Left cardiac atrium (tissue), 4 donors: ENCODE results near the gene SOX1. TPM values are rescaled to one million over a fixed set of nuclear protein-coding genes. Genes with fewer than 3 reads are reported as not detected.
A peak's percentile ranks its signal among the peaks of the same experiment; 100 is the strongest.

Experiments used
- ATAC-seq, 2 donors: fragments of 200-7000 bp; cut with Tn5 transposase; one replicate each; pipeline ENCODE4 v1.9.1; 2020; ENCODE audit warnings: mild to moderate bottlenecking in 2 of 2, moderate library complexity in 2 of 2
- DNase-seq: peaks from one replicate; pipeline ENCODE4 v3.0.0-alpha.2; 2020
- intact Hi-C, 2 donors: fragments of 100-400 bp; cut with DNase I; formaldehyde crosslinking; loops; one replicate each; pipeline versions ENCODE4 v1.14.1 to v1.15.1; 2022 to 2023
- total RNA-seq, 2 donors: library from RNA; stranded (reverse); fragmentation: NEBNext Ultra II Directional; extraction: Animal tissue kit (Norgen Biotek cat#: 25700); gene quantifications; one replicate each; pipeline ENCODE4 v1.2.1, GENCODE V29; 2021
- donor health status: DM: no; HTN: yes; CAD: no.
- donor health status: DM: no; HTN: yes; CAD: no; lungs with severe emphysema.
- donor health status: DM: yes; HTN: yes; CAD: no.
- donor health status: Dilated cardiomyopathy.

SOX1 gene
- total RNA-seq, 2 donors from 2014 or later: not detected

DNA sequence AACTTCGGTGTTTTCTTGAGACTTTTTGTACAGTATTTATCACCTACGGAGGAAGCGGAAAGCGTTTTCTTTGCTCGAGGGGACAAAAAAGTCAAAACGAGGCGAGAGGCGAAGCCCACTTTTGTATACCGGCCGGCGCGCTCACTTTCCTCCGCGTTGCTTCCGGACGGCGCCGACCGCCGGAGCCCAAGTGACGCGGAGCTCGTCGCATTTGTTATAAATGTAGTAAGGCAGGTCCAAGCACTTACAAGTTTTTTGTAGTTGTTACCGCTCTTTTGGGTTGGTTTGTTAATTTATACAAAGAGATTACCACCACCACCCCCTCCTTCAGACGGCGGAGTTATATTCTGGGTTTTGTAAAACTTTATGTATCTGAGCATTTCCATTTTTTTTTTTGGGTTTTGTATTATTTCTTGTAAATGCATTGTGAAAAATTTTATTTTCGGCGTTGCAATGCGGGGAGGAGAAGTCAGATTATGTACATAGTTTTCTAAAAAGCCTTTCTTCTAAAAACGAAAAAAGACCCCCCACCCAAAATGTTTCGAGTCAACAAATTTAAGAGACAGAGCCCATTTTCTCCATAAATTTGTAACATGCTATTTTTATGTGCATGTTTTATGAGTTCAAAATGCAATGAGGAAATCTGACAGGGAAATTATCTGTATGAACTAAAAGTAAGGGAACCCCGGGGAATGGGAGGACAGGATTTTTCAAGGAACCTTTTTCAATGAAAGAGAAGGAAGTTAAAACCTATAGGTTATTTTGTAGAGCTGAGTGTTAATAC lies 2.3 kb downstream of the SOX1 start:
- intact Hi-C loops: no loop called here
- no peak for DNase-seq
- ATAC-seq: no peak

DNA sequence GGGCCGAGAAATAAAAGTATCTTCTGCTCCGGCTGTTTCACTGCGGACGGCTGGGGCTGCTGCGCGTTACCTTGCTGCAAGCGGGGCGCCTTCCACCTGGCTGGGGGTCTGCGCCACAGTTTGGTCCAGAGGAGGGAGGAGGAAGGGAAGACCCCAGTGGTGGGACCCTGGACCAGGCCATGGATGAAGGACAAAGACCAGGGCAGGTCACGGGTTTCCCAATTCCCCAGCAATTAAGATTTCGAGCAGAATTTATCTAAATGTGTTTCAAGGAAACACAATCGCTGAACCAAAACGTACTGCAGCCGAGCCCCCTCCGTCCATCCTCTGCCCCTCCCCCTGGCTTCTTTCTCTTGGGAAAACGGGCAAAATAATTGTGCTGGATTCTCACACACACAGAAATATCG lies 2.9 kb downstream of the SOX1 start:
- DNase-seq (no peak), ATAC-seq (no peak)
- intact Hi-C loops: no loop called here

DNA sequence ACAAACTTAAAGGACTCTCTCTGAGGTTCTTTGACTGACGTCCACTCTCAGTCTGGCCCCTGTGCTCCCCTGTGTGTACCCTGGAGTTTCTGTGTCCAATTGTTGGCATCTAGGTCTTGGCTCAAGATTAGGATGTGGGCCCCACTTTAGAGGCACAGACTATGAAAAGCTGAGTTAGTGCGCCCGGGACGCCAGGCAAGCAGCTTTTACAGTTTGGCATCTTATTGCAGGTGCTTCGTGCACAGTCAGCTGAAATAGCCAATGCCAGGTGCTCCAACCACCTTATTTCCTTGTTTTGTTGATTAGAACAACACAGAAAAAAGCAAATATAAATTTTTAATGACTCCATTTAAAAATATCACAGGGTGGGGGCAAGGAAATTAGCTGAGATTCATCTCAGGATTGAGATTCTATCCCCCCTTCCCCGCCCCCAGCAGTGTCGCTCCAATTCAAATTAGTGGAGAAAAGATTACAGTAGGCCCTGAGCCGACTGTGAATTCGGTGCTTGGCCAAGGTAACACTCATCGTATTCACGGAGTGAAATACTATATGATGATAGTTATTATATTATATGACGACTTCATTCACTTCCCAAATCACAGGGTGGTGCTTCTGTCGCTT lies 4.3 kb downstream of the SOX1 start:
- intact Hi-C loops: no loop called here
- no peak for DNase-seq
- ATAC-seq: no peak

DNA sequence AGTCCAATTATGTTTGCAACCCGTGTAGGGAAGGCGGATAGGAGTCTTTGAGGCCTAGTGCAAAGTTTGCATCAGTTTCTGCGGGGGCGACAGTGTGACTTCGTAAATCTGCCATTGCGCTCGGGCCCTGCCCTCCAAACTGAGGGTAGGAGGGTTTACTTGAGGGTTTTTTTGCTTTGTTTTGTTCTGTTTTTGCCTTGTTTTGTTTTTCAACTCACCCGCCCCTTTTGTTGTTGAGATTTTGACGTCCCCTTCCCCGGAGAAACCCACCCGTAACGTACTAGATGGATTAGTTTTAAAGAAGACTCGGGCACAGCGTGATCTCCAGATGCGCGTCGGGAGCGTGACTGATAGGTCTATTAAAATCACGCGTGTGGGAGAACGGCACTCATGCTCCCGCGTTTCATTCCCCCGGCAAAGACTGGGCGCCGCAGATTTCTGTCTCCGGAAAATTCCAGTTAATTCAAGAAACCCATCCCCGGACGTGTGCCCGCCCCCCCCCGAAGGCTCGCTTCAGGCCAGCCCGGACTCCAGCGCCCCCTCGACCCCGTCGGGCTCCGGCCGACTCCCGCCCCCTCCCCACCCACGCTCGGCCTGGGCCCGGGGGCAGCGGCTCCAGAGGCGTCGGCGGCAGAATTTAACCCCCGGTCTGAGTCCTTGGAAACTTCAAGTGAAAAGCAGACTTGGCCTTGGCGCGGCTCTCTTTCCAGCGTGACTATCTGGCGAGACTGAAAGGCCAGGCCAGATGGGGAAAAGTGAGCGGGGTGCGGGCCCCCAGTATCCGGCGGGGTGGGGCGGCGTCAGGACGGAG lies 5.0 kb downstream of the SOX1 start:
- ATAC-seq (no peak), DNase-seq (no peak)
- intact Hi-C loops: no loop called here

DNA sequence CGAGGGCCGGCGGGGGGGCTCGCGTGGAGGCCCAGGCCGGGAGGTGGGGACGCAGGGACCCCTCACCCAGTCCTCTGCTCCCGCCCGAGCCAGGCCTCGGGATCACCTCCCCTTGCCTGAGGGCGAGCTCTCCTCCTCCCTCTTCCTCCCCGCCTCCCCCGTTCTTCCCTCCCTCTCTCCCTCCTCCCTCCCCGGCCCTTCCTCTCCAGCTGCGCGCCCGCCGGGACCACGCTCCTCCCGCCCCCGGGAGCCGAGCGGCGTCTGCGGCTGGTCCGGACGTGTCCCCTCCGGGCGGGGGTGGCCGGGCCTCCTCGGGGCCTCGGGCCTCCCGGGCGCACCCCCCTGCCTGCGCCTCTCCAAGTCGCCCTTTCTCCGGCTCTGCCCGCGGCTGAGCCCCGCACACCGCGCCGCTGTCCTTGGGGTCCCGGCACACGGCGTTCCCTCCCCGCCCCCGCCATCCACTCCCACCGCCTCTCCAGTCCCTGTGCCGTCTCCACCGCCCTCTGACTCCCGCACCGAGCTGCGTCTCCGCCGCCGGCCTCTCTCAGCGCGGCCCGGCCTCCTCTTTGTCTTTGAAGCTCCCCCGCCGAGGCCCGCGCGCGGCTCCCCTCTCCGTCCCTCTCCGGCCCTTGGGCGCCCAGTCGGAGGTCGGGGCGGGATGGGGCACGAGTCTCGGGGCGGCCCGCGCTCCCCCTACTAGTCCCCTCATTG lies 5.7 kb downstream of the SOX1 start:
- intact Hi-C loops: no loop called here
- ATAC-seq (peak in 1 of 2 donors; percentile 34), DNase-seq (no peak)

DNA sequence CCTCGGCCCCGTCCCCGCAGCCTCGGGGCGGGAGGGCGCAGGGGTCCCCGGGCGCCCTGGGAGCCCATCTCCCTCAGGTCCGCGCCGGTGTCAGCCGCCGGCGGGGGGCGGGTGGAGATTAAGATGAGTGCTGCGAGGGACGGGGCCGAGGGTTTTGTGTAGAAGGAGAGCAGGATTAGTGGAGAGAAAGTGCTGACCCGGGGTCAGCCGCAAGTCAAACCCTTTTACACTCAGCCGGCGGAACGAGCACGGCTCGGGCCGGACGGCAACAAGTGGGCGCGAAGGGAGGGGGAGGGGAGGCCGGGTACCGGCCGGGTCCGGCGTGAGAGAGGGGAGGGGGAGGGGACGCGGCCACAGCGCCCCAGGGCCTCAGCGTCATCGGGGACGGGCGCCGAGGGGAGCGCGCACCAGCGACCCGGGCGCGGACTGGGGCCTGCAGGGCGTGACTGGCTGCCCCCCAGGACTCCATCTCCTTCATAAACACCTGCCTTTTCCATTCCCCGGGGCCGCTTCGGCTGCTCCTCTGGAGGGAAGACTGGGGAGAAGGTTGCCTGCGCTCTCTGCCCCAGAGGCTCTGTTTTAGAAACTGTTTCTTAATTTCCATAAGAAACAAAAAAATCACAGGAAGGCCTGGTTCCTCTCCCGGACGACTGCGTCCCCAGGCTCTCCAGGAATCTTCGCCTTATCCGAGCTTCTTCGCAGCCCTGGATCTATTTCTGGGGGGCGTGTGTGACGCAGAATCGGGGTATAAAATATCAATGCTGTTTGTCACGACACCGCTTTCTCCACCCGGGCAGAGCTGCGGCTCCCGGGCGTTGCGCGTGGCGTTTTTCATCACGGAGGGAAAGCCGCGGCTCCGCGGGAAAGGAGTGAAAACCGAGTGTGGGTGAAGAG lies 6.5 kb downstream of the SOX1 start:
- DNase-seq: no peak
- no peak for ATAC-seq
- intact Hi-C loops: no loop called here

DNA sequence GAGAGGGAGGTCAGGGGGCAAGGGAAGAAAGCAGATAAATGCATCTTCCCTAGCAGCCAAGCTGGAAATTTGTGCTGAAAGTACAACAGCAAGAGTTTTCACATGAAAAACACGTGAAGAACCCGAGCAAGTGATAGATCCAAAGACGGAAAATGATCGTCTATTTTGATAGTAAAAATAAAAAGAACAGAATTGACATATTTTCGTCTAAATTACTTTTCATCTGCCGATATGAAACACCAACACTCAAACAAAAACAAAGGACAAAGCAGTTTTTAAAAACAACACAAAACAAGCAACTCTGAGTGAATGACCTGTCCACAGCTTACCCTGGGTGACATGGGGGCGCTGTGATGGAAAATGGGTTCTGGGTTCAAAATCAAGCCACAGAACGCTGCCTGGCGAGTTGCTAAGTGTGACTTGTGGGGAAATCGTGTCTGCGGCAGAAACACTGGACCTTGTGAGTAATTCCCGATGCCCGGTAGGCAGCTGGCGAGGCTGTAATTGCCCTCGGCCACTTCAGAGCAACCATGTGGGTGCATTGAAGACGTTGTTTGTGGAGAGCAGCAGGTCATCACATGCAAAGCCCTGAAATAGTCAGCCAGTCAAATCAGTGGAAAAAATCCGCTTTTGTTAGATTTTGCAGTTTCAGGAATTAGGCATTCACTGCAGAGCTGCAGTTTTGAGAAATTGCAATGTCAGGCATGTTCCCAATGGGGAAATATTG lies 7.4 kb downstream of the SOX1 start:
- ATAC-seq: no peak
- DNase-seq: no peak
- intact Hi-C loops: no loop called here

DNA sequence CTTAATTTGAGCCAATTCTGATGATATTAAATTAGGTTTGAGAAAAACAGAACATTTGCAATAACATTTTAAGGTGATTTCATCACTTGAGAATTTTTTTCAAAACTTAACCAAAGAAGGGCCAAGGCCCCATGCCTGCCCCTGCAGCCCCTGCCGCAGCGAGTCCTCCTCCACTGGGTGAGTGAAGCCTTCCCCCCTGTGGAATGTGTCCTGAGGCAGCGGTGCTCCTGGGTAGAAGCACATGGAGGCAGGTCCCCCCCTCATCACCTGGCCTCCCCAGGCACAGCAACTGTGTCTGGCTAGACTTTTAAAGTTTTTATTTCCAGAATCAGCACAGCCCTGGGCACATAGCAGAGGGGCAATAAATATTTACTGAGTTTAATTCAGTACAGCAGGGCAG lies 10.8 kb downstream of the SOX1 start:
- no peak for DNase-seq
- intact Hi-C loops: no loop called here
- no peak for ATAC-seq

DNA sequence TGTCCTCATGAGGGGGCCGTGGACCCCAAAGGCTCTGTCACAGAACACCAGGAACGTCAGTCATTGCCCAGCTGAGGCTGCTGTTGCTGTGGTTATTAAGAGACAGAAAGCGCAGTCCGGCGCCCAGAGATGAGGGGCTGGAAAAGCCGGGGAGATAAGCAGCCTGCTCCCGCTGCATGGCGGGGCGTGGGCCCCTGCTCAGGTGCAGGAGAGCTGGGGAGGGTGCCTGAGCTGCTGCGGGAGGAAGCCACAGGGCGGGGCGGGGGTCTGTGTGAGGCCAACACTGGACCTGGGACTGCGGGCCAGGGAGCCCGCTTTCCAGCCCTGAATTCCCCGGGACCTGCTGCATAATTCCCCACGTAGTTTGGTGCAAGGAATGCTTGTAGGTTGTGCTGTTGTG lies 11.3 kb downstream of the SOX1 start:
- intact Hi-C loops: no loop called here
- no peak for ATAC-seq
- DNase-seq: no peak

DNA sequence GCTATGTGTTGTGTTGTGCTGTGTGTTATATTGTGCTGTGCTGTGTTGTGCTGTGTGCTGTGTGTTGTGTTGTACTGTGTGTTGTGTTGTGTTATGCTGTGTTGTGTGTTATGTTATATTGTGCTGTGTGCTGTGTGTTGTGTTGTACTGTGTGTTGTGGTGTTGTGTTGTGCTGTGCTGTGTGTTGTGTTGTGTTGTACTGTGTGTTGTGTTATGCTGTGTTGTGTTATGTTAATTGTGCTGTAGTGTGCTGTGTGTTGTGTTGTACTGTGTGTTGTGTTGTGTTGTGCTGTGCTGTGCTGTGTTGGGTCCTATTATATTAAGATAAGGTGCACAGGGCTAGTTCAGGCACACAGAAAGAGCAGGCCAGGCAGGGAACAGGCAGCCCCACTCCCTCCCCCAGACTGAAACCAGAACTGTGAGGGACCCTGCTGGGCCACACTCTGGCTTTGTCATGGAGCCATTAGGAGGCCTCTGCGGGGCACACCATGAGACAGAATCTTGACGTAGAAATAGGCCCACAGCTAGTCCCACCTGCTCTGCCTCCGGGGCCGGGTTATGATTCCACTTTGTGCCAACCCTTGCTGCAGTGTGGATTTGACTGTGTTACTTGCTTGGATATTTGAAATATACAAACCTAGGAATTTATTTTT lies 12.1 kb downstream of the SOX1 start:
- no peak for ATAC-seq
- intact Hi-C loops: no loop called here
- DNase-seq: no peak

DNA sequence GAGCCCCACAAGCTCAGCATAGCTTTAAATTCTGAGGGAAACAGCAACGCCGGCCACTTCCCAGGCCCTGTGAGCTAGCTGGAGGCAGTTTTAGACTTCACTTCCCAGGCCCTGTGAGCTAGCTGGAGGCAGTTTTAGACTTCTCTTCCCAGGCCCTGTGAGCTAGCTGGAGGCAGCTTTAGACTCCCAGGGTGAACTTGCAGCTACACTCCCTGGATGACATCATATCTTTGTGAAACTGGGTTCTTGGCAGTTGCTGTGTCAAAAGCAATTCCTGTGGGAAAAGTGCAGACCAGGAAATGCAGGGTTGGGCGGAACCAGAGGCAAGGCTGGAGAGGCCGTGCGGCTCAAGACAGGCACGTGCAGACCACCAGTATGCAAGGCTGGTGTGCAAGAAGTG lies 12.7 kb downstream of the SOX1 start:
- ATAC-seq (peak; percentile 11 to 77), DNase-seq (no peak)
- intact Hi-C loops: no loop called here

DNA sequence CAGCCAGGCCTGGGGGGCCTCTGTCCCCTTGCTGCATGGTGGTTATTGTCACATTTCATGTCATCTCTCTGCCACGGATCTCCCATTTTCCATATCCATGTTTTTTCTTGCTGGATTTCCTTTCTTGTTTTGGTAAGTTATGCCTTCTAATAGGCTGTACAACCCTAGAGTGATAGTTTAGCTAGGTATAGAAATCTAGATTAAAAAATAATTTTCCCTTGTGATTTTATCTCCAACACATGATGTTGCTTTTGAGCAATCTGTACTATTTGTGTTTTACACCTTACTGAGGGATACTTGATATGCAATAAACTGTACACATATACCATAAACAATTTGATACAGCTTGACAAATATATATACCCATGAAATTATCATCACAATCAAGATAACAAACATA lies 17.0 kb downstream of the SOX1 start:
- no peak for ATAC-seq
- intact Hi-C loops: no loop called here
- DNase-seq: no peak

DNA sequence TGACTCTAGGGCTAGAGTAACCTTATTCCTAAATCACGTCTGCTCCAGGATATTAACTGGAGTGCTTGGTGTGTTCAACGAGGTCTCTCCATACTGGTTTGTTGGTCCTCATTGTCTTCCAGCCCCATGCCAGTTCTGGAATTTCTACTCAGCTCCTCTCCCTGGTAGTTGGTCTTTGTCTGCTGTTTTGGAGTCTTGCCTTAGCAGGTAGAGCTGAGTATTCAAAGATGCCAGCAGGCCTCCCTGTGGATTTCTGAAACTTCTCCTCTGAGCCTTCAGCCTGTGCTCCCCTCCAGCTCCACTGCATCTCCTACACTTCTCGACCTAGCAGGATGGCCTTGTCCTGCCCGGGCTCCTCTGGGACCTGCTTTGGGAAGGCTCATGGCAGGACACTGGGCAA lies 25.5 kb downstream of the SOX1 start:
- ATAC-seq (no peak), DNase-seq (no peak)
- intact Hi-C loops: no loop called here

DNA sequence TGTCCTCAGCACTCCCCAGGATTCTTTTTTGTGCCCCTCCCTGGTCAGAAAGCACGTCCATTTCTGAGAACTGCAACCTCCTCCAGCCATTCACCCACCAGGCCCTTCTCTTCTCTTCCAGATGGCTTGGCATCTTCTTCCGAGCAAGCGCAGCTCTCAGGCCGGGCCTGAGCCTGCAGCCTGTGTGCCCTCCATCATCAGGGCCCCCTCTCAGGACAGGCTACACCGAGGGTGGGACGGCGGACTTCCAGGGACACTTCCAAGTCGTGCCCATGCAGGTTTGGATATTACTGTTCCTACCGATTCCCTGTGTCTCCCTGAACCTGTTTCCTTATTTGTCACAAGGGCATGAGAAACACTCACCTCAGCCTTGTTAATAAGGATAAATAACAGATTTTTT lies 28.4 kb downstream of the SOX1 start:
- intact Hi-C loops: no loop called here
- no peak for ATAC-seq

DNA sequence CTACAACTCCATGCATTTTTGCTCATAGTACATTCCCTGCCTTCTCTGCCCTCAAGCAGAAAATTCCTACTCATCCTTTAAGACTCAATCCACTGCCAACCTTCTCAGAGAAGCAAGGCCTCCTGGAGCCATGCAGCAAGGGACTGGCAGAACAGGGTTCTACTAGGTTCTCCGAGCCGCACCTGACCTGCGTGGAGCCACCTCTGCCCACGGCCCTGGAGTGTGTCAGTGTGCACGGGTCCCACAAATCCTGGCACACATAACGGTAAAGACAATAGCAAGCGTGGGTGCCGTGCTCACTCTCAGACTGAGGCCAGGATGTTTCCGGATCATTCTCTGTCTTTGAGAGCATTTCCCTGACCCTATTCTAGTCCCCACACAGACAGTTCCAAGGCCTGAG lies 30.0 kb downstream of the SOX1 start:
- intact Hi-C loops: no loop called here
- DNase-seq: no peak
- ATAC-seq: no peak

More for the DNA sequence above, 28.4 kb downstream of the SOX1 start:
- DNase-seq: no peak

DNA sequence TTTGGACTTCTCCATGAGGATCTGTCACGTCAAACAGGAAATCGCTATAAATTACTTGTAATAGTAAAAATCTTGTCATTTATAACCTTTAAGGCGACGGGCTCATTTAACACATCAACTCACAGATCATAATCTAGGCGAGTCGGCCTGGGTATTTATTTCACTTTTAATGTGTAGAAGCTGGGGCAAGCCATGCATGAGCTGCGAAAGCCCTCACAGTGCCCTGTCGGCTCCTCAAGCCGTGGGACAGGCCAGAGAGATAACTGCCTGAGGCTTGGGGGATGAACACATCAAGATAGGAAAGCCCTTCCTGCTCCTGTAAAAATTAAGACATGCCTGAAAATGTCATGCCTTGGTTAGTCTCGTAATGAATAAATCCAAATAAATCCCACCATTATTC lies 30.8 kb downstream of the SOX1 start:
- DNase-seq: no peak
- intact Hi-C loops: no loop called here

DNA sequence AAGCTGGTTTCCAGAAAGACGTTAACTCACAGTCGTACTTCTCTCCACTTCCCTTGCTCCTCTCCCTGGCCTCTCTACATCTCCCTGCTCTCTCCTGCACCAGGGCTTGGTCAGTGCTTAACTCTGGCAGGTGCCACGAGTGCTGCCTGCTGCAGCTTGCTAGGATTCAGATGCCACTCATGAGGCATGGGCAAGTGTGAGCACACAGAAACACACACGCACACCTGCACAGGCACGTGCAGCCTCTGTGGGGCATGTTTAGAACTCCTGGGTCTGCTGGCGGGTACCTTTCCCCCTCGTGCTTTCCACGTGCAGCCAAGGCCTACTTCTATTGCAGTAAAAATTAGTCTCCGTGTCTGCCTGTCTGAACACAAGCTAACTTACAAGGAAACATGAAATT lies 31.8 kb downstream of the SOX1 start:
- no peak for ATAC-seq
- no peak for DNase-seq
- intact Hi-C loops: no loop called here

More for the DNA sequence above, 30.8 kb downstream of the SOX1 start:
- ATAC-seq: no peak
